Measurements from ENCODE around the gene CCDC127.
"Not testable (repeated sequence)": the region's sequence is repeated elsewhere in the genome, so short reads cannot be mapped to it uniquely, and the experiment has no call there.

CCDC127 gene

DNA sequence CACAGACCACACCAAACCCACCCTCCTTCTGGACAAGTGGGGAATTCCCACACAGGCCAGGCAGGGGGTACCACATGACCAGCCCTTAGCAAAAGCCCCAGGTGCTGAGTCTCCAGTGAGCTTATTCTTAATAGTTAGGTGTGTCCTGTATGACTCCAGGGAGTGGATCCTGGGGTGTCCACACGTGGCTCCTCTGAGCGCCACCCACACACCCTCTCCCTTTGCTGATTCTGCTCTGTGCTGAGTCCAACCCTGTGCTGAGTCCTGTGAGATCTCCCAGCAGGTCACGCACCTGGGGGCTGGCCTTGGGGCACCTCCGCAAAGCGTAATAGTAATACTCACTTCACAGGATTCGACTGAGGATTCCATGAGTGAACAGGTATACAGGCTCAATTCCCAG lies 14.0 kb downstream of the CCDC127 start:
- no peak for DNase-seq (ENCODE audit: low spot score)

GRCh38 chr5:203246-203930 lies 14.6 kb downstream of the CCDC127 start:
- no peak for DNase-seq (ENCODE audit: low spot score)

GRCh38 chr5:201672-202071 lies 16.3 kb downstream of the CCDC127 start:
- no peak for DNase-seq (ENCODE audit: low spot score)

- no peak for DNase-seq (ENCODE audit: low spot score)
Measured at GRCh38 chr5:200985-201384, 17.0 kb downstream of the CCDC127 start.

GRCh38 chr5:199950-200645 lies 17.9 kb downstream of the CCDC127 start:
- DNase-seq (ENCODE audit: low spot score) = no peak

DNA sequence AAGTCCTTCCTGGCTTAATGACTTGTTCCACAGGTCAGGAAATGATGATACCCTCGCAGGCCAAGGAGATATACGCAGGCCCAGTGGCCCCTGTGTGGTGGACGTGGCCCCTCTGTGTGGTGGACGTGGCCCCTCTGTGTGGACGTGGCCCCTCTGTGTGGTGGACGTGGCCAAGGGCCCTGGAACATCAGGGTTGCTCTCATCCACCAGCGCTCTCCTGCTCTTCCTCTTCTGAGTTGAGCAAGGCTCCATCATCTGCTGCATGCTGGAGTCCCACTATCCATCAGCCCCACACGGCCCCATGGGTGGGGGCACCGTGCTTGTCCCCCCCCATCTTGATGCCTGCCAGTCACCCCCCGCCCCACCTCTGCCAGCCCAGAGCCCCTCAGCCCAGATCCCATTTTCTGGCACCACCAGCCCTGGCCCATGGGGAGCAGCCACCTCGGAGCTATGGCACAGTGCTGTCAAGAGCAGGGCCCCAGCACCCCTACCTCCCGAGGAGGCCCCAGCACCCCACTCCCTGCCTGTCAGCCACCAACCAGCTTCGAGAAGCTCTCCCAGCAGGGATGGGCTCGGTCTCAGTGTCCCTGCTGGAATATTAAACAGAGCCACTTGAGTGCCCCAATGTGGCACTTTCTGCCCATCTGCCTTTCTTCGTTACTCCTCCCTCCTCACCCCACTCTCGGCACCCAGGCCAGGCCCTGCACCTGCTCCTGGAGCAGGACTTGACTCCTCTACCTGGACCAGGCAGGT lies 18.6 kb downstream of the CCDC127 start:
- no peak for DNase-seq (ENCODE audit: low spot score)

DNA sequence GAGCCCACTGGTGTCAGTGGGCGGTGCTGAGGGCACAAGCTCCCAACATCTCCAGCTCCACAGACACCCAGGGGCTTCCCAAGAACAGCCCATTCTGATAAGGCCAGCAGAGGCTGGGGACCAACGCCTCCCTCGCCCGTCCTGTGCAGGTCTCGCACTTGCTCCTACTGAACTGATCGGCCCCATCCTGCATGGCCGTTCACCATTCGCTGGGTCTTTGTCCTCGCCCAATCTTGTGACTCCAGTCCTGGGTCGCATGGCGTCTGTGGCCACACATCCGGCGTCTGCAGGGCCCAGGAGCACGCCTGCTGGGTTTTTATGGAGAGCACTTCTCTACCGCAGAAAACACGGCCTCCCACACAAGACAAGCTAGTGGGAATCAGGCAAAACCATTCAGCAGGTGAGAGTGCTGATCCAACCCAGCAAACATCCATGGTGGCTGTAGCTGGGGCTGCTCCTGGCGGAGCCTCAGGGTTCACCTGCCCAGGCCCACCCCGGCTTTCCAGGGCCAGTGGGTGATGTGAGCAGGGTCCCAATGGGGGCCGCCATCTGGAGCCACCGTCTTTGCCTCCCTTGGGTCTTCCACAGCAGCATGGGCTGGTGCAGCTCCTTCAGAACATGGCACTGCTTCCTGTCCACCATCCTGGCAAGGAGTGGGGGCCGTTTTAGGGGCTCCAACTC lies 19.3 kb downstream of the CCDC127 start:
- DNase-seq (ENCODE audit: low spot score) = no peak

DNA sequence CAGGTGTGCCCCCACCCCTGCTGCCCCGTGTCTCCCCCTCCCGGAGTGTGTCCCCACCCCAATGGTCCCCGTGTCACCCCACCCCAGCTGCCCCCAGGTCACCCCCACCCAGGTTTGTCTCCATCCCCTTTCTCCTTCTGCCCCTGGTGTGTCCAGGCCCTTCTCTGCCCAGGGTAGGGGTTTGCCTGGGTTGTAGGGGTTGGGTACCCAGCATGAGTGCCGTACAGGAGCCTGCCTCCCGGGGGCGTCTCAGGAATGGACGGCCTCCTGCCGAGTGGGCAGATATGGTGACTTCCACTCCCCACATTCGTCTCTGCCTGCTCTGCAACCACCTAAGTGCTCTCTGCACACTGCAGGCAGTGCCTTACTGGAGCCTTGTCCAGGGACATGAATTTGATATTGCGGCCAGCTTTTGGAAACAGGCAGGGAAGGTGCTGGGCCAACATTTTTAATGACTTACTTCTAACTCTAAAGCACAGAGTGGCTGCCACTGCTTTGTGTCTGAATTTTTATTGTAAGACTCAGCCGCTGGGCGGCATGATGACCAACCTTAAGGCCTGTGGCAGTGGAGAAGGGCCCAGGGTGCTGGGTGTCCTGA lies 20.0 kb downstream of the CCDC127 start:
- DNase-seq (ENCODE audit: low spot score) = no peak

DNA sequence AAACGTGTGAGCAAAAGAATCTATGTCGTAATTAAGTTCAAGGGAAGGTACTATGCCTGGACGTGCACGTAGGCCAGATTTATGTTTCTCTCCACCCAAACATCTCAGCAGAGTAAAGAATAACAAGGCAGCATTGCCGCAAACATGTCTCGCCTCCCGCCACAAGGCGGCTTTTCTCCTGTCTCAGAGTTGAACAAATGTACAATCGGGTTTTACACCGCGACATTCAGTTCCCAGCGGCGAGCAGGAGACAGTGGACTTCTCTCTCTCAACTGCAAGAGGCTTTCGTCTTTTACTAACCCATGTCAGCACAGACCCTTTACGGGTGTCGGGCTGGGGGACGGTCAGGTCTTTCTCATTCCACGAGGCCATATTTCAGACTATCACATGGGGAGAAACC lies 20.9 kb downstream of the CCDC127 start:
- not testable (repeated sequence) for DNase-seq (ENCODE audit: low spot score)

- DNase-seq (ENCODE audit: low spot score) = no peak
Measured at GRCh38 chr5:196350-196749, 21.6 kb downstream of the CCDC127 start.

- DNase-seq (ENCODE audit: low spot score) = no peak
Measured at GRCh38 chr5:195401-196160, 22.4 kb downstream of the CCDC127 start.

GRCh38 chr5:194603-195209 lies 23.2 kb downstream of the CCDC127 start:
- no peak for DNase-seq (ENCODE audit: low spot score)

DNA sequence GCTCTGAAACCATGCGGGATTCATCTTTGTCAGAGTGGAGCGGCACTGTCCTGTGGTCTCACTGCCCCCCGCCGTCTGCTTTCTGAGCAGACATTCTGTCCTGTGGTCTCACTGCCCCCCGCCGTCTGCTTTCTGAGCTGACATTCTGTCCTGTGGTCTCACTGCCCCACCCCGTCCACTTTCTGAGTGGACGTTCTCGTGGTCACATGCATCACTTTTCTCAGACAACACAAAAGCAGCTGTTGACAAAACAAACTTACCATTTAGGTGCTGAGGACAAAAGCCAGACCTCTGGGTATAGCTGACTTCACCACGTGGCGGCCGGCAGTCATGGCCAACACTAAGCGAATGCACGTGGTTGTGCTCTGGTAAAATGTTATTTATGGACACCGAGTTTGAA lies 23.9 kb downstream of the CCDC127 start:
- no peak for DNase-seq (ENCODE audit: low spot score)

DNA sequence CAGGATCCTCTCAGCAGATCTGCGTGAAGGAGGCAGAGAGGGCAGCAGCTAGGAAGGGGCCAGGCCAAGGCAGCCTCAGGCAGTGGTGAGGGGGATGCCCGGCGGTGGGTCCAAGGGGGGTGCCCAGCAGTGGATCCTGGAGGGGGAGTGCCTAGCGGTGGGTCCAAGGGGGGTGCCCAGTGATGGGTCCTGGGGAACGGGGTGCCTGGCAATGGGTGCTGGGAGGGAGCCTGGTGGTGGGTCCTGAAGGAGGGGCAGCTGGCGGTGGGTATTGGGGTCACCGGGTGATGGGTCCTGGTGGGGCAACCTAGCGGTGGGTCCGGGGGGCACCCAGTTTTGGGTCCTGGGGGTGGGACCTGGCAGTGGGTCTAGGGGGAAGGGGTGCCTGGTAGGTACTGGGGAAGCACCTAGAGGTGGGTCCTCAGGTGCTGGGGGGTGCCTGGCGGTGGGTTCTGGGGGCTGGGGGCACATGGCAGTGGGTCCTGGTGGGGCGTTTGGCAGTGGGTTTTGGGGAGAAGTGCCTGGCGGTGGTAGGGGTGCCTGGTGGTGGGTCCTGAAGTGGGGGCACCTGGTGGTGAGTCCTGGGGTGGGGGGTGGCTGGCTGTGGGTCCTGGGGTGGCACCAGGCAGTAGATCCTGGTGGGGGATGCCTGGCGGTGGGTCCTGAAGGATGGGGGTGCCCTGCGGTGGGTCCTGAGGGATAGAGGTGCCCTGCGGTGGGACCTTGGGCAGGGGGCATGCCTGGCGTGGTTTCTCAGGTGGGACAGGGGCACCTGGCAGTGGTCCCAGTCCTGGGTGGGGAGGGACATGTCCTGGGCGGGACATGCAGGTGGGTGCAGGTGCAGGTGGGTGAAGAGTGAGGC lies 24.8 kb downstream of the CCDC127 start:
- DNase-seq (ENCODE audit: low spot score) = no peak

DNA sequence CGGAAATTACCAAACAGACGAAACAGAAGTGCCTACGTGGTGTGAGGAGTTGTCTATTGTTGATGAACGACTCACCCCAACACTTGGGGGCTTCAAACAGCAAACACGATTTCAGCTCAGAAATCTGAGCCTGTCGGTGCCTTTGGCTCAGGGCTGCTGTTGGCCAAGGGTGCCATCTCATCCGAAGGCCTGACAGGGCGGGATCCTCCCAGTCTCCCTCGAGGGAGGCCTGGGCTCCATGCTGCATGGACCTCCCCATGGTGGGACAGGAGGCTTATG lies 25.3 kb downstream of the CCDC127 start:
- no peak for DNase-seq (ENCODE audit: low spot score)

- DNase-seq (ENCODE audit: low spot score) = no peak
Measured at GRCh38 chr5:191949-192690, 25.8 kb downstream of the CCDC127 start.

GRCh38 chr5:191036-191948 lies 26.7 kb downstream of the CCDC127 start, which contains the start of gene LRRC14B:
Gene LRRC14B, plus strand, starts transcription at chr5:191495. Its CDS starts 44 bp downstream, at chr5:191539.
- DNase-seq (ENCODE audit: low spot score) = no peak

All from SK-N-DZ (cell line).